ENCODE measurements around the gene HSPH1. TPM values are rescaled to one million over a fixed set of nuclear protein-coding genes. Genes with fewer than 3 reads are reported as not detected.

Gene HSPH1
- total and polyA plus RNA-seq, 2 of the 13 experiments (the other 11 are each of a cell fraction or from before 2014, with no cell fraction given) = 13.0 to 62.9 TPM

DNA sequence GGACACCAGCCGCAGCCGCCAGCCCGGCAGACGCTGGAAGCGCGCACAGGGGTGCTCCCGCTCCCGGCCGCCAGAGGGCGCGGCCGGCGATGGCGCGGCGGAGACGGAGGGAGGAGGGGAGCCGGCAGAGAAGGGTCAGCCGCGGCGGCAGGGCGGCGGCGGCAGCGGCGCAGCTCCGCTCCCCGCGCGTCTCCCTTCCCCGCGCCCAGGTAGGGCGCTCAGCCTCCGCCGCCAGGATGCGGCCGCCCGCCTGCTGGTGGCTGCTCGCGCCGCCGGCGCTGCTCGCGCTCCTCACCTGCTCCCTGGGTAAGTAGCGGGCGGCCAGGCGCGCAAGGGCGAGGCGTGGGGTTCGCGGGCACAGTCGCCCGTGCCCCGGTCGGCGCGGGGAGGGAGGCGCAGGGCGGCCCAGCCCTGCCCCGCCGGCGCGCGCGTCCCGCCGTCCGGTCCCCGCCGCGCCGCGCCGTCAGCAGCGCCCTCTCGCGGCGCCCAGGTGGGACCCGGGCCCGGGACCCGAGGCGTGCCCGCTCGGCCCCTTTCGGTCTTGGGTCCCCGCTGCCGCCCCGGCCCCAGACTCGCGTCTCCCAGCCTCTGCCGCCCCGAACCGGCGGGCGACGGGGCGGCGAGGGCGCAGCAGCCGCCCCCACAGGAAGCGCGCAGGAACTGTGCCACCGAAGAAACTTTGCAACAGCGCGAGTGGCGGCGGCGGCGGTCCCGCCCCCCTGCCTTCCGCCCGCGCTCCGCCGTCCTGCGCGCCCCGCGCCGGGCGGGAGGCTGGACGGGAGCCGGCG, 38.3 kb upstream of the HSPH1 start, which contains the start of gene B3GLCT (continued):
- TF ChIP-seq ZNF33B (CRISPR knock-in tag; IDR thresholded peaks at IDR 0.05) (no peak), SMAD3 (CRISPR knock-in tag; IDR thresholded peaks at IDR 0.05) (no peak), HINFP (CRISPR knock-in tag; IDR thresholded peaks at IDR 0.05; ENCODE audit: low read depth) (no peak), PCBP2 (optimal IDR thresholded peaks at IDR 0.05; ENCODE audit: low read depth, low read length, poor library complexity, severe bottlenecking) (no peak), ZNF703 (CRISPR knock-in tag; IDR thresholded peaks at IDR 0.05; ENCODE audit: borderline replicate concordance) (no peak), ZBTB25 (CRISPR knock-in tag; IDR thresholded peaks at IDR 0.05) (no peak), ZNF724P (CRISPR knock-in tag; IDR thresholded peaks at IDR 0.05; ENCODE audit: borderline replicate concordance) (no peak), MED1 (CRISPR knock-in tag; IDR thresholded peaks at IDR 0.05) (no peak), ZNF143 (CRISPR knock-in tag; IDR thresholded peaks at IDR 0.05) (no peak), ARID5B (CRISPR knock-in tag; IDR thresholded peaks at IDR 0.05) (peak; percentile 47), SMAD1 (CRISPR knock-in tag; IDR thresholded peaks at IDR 0.05; ENCODE audit: borderline replicate concordance, low read depth) (no peak; the same call in 1 of the 2 replicates), ZNF367 (CRISPR knock-in tag; IDR thresholded peaks at IDR 0.05; ENCODE audit: borderline replicate concordance) (no peak; the same call in 1 of the 2 replicates), ZNF704 (CRISPR knock-in tag; IDR thresholded peaks at IDR 0.05; ENCODE audit: borderline replicate concordance) (no peak)
- TF ChIP-seq, protein P1, sequence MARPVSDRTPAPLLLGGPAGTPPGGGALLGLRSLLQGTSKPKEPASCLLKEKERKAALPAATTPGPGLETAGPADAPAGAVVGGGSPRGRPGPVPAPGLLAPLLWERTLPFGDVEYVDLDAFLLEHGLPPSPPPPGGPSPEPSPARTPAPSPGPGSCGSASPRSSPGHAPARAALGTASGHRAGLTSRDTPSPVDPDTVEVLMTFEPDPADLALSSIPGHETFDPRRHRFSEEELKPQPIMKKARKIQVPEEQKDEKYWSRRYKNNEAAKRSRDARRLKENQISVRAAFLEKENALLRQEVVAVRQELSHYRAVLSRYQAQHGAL (CRISPR knock-in tag; IDR thresholded peaks at IDR 0.05; ENCODE audit: not compliant biosample characterization) = no peak
- TF ChIP-seq, protein P2, sequence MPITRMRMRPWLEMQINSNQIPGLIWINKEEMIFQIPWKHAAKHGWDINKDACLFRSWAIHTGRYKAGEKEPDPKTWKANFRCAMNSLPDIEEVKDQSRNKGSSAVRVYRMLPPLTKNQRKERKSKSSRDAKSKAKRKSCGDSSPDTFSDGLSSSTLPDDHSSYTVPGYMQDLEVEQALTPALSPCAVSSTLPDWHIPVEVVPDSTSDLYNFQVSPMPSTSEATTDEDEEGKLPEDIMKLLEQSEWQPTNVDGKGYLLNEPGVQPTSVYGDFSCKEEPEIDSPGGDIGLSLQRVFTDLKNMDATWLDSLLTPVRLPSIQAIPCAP (CRISPR knock-in tag; IDR thresholded peaks at IDR 0.05; ENCODE audit: low read depth) = no peak

Measured in HepG2 (cell line).